ENCODE measurements around the gene CRACDL.

Gene CRACDL

GRCh38 chr2:98854682-98855081, 81.3 kb downstream of the CRACDL start:
- DNase-seq: no peak

- DNase-seq: no peak
Observed at GRCh38 chr2:98852932-98853331, 83.1 kb downstream of the CRACDL start.

- DNase-seq: no peak
Observed at GRCh38 chr2:98850074-98850473, 86.0 kb downstream of the CRACDL start.

GRCh38 chr2:98849113-98849512, 86.9 kb downstream of the CRACDL start:
- DNase-seq: no peak

GRCh38 chr2:98847853-98848252, 88.2 kb downstream of the CRACDL start:
- no peak for DNase-seq

GRCh38 chr2:98846041-98846440, 90.0 kb downstream of the CRACDL start:
- no peak for DNase-seq

GRCh38 chr2:98842136-98842535, 93.9 kb downstream of the CRACDL start:
- DNase-seq: no peak

GRCh38 chr2:98839292-98839691, 96.7 kb downstream of the CRACDL start:
- DNase-seq: no peak

GRCh38 chr2:98835831-98836385, 100.1 kb downstream of the CRACDL start:
- no peak for DNase-seq

GRCh38 chr2:98833917-98834263, 102.1 kb downstream of the CRACDL start:
- no peak for DNase-seq

GRCh38 chr2:98833172-98833916, 102.7 kb downstream of the CRACDL start:
- DNase-seq: no peak

GRCh38 chr2:98832172-98832571, 103.9 kb downstream of the CRACDL start:
- DNase-seq: no peak

GRCh38 chr2:98830571-98831145, 105.4 kb downstream of the CRACDL start:
- DNase-seq: no peak

GRCh38 chr2:98829581-98830270, 106.3 kb downstream of the CRACDL start:
- DNase-seq: no peak

- peak in 1 of 3 experiments; percentile 4 for DNase-seq
Observed at GRCh38 chr2:98828793-98829371, 107.1 kb downstream of the CRACDL start.

- no peak for DNase-seq
Observed at GRCh38 chr2:98828369-98828744, 107.7 kb downstream of the CRACDL start.

GRCh38 chr2:98827625-98828368, 108.2 kb downstream of the CRACDL start:
- DNase-seq: no peak

- DNase-seq: no peak
Observed at GRCh38 chr2:98826856-98827255, 109.2 kb downstream of the CRACDL start.

GRCh38 chr2:98825858-98826257, 110.2 kb downstream of the CRACDL start:
- no peak for DNase-seq

- DNase-seq: no peak
Observed at GRCh38 chr2:98825404-98825803, 110.6 kb downstream of the CRACDL start.

GRCh38 chr2:98825020-98825350, 111.0 kb downstream of the CRACDL start:
- DNase-seq: no peak

GRCh38 chr2:98824256-98825019, 111.6 kb downstream of the CRACDL start:
- no peak for DNase-seq
